ENCODE results near the gene PIGM. TPM values are rescaled to one million over a fixed set of nuclear protein-coding genes. Genes with fewer than 3 reads are reported as not detected.
"Not testable (repeated sequence)": the region's sequence is repeated elsewhere in the genome, so short reads cannot be mapped to it uniquely, and the experiment has no call there.

The PIGM gene
- total RNA-seq, 1 donor from 2014 or later: 2.0 TPM

DNA sequence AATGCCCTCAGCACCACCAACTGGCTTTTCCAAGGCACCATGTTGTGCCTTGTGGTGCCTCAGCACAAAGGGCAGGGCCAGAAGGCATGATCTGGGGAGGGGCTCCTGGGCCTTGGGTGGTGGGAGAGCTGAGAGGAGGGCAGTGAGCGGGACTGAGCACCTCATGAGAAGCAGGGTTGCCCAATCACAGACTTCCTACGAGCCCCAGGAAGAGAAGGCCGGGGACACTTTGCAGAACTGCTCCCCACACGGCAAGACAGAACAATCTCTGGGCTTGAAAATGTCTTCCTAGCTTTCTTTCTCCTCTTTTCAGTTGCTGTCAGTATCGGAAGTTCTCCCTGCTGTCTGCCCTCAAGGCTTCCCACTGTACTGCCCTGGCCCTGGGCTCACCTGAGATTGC lies 31.4 kb upstream of the PIGM start:
- intact Hi-C loops (cut with DNase I): no loop called here
- DNase-seq: no peak
- no peak for ATAC-seq (ENCODE audit: poor library complexity)

DNA sequence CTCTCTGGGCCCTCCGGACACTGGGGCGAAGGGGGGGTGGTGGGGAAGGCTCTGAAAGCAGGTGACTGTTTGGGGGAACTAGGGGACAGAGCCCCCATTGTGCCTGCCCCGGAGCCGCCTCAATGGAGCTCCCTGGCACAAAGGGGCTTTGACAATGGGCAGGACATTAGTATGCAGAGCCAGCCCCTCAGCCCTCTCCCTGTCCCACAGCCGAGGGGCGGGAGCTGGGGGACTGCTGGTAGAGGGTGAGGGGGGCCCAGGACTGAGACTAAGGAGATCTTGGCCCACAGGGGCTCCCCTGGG lies 30.4 kb upstream of the PIGM start:
- no peak for DNase-seq
- no peak for ATAC-seq (ENCODE audit: poor library complexity)
- intact Hi-C loops (cut with DNase I): no loop called here

DNA sequence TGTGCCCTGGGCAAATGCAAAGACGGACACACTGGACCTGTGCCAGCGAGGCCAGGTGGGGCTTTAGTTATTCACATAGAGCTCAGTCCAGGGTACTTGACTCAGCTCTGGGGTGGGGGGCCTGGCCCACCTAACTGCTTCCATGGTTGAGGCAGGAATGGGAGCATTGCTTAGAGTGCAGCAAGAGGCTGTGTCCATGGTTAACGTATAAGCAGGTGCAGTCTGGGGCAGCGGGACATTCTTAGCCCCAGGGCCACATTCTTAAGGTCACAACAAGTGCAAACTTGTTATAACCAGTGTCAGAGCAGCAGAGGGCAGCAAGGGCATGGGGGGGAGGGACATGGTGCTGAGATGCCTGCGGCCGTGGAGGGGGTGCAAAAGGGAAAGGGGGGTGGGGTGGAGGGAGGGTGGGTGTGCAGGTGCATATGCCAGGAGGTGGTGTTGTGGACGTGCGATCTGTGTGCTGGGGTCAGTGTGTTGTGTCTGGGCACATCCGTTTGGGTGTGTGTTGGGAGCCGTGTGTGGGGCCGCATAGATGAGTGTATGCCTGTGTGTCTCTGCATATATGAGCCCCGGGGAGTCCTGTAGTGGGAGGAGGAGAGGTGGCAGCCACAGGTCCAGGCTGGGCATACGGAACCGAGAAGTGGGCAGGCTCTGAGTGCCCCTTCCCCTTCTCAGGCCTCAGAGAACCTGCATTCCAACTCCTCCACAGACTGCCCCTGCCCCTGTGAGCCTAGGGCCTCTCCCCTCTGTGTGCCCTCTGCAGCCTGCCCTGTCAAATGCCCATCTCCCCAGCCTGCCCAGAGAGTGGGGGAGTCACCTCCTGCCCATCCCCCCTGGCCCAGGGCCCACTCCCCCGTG lies 29.8 kb upstream of the PIGM start:
- intact Hi-C loops (cut with DNase I): no loop called here
- ATAC-seq (ENCODE audit: poor library complexity) (no peak), DNase-seq (no peak)

DNA sequence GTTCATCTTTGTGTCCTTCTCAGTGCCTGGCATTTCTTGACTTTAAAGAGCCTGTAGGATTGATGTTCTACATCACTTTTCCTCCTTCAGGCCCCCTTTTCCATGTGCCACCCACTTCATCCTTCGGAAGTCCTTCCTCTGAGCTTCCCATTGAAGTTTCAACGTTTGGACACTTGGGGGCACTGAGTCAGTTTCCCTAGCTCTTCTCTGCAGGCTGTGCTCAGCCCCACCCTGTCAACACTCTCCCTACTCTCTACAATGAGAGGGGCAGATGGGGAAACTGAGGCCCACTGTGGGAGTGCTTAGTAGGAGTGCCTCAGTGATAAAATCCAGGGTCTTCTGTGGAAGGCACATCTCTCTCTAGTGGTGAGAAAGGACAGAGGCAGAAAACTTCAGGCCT lies 26.3 kb upstream of the PIGM start:
- intact Hi-C loops (cut with DNase I): no loop called here
- DNase-seq (no peak), ATAC-seq (ENCODE audit: poor library complexity) (no peak)

DNA sequence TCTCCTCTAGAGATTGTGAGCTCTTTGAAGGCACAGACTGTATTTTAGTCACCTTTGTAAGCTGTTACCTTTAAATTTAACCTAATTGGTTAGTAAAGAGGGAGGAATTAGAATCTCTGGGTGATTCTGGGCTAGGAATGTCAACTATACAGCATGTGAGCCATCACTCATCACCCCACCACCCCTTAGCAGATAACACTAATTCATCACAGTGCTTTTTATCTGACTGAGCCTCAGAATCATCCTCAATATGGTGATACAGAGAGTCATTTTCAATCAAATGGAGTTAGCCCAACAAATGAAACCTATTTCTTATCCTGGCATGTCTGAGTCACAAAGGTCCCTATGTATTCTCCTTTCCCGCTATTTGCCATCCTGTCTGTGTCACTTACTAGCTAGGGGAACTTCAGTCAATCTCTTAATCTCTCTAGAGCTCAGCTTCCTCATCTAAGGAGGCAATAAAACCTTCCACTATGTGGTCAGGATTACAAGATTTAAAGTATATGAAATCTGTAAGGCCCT lies 24.9 kb upstream of the PIGM start:
- ATAC-seq (ENCODE audit: poor library complexity) (no peak), DNase-seq (no peak)
- intact Hi-C loops (cut with DNase I): no loop called here

DNA sequence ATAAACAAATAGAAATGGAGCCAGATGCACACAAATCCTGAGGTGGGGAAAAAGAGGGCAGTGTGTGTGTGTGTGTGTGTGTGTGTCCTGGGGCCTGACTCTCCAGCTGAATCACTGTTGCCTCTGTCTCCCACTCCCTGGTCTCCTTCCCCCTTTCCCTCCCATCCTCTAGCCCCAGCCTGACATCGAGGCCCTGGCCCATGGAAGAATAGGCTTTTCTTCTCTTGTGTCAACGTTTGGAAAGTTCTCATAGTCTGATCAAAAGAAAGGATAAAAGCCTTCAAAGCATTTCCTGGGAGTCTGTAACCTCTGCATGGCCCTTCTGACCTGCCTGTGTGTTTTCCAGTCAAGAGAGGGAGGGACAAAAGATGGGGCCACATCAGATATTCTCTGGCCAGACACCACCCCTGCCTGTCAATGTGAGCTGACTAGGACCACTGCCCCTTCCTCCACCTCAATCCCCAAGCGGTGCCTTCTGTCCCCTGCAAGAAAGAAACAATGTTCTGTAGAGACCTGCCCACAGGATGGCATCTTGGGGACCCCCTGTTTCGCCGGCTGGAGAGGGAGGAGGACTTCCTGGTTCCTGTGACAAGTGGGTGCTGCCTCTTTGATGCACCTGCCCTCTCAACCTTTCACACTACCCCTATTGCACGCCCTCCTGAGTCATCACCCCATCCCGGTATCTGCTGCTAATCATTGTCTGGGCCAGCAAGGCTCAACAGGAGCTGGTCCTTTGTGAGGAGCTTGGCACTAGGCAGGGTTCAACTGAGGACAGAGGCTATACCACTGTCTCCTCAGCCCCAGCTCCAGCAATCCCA lies 22.0 kb upstream of the PIGM start:
- intact Hi-C loops (cut with DNase I): no loop called here
- no peak for DNase-seq
- ATAC-seq (ENCODE audit: poor library complexity): no peak

DNA sequence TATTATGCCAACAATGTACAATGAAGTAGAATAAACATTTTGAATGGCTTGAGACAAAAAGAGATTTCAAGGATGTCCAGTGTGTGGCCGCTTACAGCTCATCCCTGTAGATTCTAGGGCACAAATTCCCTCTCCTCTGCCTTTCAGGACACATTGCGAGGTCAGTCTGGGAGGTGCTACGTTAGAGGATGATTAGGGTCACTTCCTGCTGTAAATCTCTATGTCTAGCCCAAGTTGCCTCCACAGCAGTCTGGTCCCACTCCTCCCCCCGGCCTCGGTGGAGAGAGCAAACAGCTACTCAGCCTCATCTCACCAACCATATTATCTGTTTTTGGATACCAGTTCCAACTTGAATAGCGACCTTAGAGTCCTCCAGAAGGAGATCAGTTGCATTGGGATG lies 21.1 kb upstream of the PIGM start:
- ATAC-seq (ENCODE audit: poor library complexity) (no peak), DNase-seq (no peak)
- intact Hi-C loops (cut with DNase I): no loop called here

DNA sequence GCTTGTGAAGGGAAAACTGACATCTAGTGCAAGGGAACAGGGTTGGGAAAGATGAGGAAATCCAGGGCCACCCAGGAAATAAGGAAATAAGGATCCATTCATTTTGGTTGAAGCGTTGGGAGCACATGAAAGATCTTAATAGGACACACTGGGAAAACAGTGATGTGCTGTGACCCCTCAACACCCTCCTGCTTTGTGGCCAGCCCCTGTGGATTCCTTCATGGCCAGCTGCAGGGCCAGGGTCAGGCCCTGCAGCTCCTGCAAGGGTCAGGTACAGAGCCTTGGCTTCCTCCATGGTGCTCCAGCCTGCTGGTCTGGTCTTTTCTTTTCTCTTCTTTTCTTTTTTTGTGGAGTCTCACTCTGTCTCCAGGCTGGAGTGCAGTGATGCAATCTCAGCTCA lies 18.8 kb upstream of the PIGM start:
- ATAC-seq (ENCODE audit: poor library complexity) (no peak), DNase-seq (no peak)
- intact Hi-C loops (cut with DNase I): no loop called here

DNA sequence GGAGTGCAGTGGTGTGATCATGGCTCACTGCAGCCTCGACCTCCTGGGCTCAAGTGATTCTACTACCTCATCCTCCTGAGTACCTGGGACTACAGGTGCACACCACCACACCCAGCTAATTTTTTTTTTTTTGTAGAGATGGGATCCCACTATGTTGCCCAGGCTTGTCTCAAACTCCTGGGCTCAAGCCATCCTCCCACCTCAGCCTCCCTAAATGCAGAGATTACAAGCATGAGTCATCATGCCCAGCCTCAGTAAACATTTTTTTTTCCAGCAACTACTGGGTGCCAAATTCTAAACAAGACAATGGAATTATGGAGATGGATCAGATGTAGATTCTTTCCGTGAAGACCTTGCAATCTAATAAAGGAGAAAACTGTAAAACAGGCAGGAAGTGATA lies 18.4 kb upstream of the PIGM start:
- DNase-seq; intact Hi-C loops (cut with DNase I): not testable (repeated sequence)

DNA sequence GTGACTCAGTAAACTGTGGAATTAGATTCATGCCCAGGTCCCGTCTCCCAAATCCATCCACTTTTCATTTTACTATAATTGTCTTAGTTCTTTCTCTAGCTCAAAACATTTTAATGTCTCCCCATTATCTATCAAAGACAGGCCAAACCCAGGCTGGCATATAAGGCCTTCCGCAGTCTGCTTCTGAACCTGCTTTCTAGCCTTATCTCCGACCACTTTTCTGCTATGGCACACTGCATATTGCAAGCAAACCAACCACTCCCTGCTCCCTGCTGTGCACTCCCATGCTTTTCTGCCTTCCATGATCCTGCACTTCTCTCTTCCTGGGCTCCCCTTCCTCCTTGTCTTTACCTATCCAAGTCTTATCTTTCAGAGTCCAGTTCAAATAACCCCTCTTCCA lies 17.3 kb upstream of the PIGM start:
- DNase-seq (no peak), ATAC-seq (ENCODE audit: poor library complexity) (no peak)
- intact Hi-C loops (cut with DNase I): loop anchor here (5.0 kb wide), 1 partner anchor 33 kb away; the partner anchor contains the start of gene KCNJ9

More for the DNA sequence above, 18.4 kb upstream of the PIGM start:
- ATAC-seq (ENCODE audit: poor library complexity): not testable (repeated sequence)

DNA sequence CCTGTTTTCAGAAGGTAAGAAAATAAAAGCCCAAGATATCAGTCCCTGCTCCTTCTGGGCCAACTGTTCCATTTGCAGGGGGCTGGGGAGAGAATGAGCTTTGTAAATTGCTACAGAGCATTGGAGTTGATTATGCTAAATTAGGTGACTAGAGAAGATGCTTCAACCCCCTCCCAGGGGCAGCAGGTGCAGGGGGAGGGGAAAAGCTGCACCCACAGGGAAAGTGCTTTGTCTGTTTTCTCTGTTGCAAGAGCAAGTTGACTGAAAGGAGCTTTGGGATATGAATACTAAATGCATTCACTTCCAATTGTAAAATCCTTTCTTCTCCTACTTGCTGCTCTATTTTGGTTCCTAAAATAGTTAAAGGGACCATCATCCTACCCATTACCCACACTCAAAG lies 16.5 kb upstream of the PIGM start:
- DNase-seq: no peak

DNA sequence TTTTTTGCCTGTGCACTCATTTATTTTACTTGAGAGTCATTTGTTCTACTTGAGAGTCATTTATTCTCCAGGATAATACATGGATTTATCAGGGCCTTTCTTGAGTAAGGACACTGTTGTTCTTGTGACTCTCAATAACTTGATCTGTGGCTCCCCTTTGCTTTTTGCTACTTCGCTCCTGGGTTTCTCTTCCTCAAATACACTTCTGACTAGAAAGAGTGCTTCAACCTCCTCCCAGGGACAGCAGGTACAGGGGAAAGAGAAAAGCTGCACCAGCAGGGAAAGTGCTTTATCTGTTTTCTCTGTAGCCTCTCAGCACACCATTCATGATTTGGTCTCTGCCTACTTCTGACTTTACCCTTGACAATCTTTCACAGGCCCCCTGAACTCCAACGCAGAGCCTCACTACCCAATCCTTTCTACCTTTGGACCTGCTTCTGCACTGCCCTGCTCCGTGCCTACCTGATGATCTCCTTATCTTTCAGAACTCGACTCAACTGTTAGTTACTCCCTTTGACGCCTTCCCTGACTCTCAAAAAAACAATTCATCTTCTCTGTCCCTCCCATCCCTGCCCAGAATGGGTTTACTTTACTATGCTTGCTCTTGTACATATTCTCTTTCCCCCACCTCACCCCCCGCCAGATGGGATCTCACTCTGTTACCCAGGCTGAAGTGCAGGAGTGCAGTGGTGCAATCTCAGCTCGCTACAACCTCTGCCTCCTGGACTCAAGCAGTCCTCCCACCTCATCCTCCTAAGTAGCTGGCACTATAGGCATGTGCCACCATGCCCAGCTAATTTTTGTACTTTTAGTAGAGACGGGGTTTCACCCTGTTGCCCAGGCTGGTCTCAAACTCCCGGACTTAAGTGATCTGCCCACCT lies 15.6 kb upstream of the PIGM start:
- no peak for DNase-seq
- intact Hi-C loops (cut with DNase I): loop anchor here (5.0 kb wide), 1 partner anchor 35 kb away; the partner anchor contains the start of gene KCNJ9
- no peak for ATAC-seq (ENCODE audit: poor library complexity)

More for the DNA sequence above, 16.5 kb upstream of the PIGM start:
- ATAC-seq (ENCODE audit: poor library complexity): no peak
- intact Hi-C loops (cut with DNase I): loop anchor here (5.0 kb wide), 1 partner anchor 34 kb away; the partner anchor contains the start of gene KCNJ9

DNA sequence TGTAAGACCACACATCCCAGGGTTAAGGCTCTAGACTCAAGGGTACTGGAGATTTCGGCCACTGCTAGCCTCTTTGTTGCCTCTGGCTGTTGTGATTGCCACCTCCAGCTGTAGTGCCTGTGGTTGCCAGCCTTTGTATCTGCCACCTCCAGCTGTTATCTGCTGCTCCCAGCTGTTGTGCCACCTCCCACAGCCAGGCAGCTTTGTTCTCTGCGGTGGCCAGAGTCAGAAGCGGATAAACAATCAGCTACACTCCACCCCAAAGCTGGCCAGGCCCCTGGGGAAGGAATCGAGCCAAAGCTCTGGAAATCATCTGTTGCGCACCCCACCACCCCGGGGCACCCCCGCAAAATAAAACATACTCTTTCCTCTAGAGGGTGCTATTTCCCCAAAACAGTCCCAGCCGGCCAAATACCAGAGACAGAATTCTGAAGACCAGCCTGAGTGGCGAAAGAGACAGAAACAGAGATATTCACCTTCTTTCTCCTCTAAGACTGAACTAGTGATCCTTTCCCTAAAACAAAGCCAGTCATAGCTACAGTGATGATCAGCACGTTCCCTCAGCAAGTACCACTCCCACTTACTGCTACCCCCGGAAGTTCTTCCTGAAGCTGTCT lies 14.8 kb upstream of the PIGM start:
- DNase-seq (peak; percentile 68), ATAC-seq (ENCODE audit: poor library complexity) (peak; percentile 91)
- intact Hi-C loops (cut with DNase I): loop anchor here (5.0 kb wide), 1 partner anchor 36 kb away; the partner anchor contains the start of gene KCNJ9

DNA sequence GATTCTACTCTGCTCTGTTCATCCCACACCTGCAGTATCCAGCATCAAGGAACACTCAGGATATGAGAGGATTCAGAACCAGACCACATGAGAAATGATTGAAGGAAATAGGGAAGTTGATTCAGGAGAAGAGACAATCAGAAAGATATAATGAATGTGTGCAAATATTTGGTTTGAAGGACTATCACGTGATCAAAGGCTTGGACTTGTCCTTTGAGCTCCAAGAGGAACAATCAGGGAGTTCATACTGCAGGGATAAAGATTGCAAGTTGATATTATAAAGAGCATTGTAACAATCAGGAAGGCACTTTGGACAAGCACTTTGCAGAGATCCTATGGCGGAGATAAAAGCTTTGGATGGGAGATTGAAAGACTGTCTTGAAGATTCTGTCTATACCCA lies 13.9 kb upstream of the PIGM start:
- DNase-seq: no peak
- no peak for ATAC-seq (ENCODE audit: poor library complexity)
- intact Hi-C loops (cut with DNase I): loop anchor here (5.0 kb wide), 1 partner anchor 37 kb away; the partner anchor contains the start of gene KCNJ9

DNA sequence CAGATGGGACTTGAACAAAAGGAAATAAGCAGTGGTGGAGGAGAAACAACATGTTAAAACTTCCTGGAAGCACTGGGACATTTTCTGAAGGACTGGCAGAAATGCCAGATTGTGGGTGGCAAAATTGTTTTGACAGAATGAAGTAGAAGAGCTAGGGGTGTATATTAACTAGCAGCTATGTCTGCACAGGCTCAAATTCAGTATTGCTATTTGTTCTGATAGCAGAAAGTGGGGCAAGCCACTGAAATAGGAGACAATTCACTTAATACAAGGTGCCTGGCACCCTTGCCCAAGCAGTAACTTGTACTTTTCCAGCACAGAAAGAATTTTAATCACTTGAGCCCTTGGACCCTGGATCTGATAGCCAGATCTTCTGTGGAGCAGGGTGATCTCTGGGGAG lies 11.8 kb upstream of the PIGM start:
- intact Hi-C loops (cut with DNase I): no loop called here
- DNase-seq (no peak), ATAC-seq (ENCODE audit: poor library complexity) (no peak)

DNA sequence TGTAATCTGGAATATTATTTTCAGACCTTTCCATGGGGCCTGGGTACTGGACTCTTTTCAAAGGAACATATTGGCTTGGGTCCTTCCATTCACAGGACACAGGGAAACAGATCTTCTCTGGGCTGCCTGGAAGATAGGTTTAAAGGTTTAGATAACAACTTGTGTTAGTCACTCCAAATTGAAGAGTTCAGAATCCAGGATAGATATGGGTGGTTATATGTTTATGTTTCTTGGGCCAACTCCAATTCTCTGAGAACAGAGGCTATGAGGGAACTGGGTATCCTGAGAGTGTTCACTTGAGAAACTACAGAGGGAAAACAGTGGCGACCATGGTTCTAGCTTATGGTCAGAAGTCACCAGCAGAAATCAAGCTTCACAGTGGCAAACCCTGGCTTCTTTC lies 8.7 kb upstream of the PIGM start:
- intact Hi-C loops (cut with DNase I): no loop called here
- no peak for ATAC-seq (ENCODE audit: poor library complexity)
- DNase-seq: no peak

DNA sequence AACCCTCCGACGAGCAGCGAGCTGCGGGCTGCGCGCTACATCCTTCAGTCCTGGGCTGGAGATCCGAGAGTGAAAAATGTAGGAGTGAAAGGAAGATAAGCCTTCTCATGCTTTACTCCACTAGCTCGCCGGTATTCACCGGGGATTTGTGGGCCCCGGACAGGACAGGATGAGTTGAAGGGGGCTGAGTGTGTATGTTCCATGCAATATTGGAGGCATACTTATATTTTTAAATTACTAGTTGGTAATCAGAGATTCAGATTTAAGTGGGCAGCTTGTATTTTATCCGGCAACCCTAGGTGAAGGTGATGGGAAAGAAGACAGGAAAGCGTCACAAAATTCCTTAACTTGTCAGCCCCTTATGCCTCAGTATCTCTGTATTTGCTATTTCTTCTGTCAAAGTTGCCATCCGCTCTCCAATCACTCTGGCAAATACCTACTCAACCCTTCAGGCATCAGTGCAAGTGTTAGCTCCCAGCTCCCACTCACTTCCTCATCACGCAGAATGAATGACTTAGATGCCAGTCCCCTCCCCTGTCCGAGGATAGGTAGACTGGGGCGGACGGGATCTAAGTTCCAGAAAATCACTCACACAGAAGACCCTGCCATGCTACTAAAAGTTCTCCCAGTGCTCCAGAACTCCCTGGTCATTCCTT lies 503 bp upstream of the PIGM start:
- intact Hi-C loops (cut with DNase I): no loop called here
- peak; percentile 63 for ATAC-seq (ENCODE audit: poor library complexity)
- DNase-seq: no peak
